DMS53 treated with DMSO at 0.1 percent for 48 hours (cell line): ENCODE data around the gene AGPAT3.

Source experiments
- DNase-seq: peaks from one replicate; lab custom pipeline; 2025; ENCODE audit not compliant: unreplicated experiment; lab: John Stamatoyannopoulos, UW

AGPAT3 gene

DNA sequence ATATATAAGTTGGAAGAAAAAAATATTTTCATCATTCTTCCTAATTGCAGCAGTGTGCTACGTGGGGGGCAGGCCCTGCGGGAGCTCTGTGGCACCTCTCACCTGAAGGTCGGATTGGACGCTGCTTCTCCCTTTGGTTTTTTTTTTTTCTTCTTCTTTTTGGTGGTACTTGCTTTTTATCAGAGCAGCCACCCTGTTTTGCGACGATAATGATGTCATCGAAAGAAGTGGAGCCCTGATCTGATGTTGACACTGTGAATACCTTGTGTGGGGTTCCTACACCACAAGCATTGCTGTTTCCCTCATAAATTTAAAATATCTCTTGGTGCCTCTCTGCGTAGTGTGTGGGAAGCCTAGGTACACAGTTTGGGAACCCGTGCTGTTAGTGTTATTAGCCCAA lies 152.6 kb downstream of the AGPAT3 start:
- DNase-seq: no peak

- no peak for DNase-seq
These were observed 153.1 kb downstream of the AGPAT3 start for GRCh38 chr21:44018127-44018526.

DNA sequence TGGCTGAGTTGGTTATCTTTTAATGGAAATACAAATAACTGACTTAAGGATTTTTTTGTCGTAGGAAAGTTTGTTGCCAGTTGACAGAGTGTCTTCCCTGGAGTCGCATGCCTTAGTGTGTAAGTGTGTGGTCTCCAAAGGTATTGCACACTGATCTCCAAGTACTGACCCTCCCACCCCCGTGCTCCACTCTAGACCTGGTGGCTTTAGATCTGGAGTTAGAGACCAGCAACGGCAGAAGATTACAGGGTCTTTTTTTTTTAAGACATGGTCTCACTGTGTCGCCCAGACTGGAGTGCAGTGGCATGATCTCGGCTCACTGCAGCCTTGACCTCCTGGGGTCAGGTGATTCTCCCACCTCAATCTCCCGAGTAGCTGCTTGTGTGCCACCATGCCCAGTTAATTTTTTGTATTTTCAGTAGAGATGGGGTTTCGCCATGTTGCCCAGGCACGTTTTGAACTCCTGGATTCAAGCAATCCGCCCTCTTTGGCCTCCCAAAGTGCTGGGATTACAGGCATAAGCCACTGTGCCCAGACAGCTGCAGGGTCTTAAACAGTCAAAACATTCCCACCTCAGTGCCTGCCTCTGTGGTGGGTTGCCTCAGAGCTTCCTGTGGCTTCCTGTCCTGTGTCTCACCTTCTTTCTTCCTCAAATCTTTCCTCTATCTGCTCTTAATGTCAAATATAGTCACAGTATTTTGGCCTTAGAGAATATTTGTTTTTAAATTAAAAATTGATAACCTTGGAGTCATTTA lies 154.0 kb downstream of the AGPAT3 start:
- DNase-seq: no peak

GRCh38 chr21:44019568-44019958 lies 154.5 kb downstream of the AGPAT3 start:
- no peak for DNase-seq

DNA sequence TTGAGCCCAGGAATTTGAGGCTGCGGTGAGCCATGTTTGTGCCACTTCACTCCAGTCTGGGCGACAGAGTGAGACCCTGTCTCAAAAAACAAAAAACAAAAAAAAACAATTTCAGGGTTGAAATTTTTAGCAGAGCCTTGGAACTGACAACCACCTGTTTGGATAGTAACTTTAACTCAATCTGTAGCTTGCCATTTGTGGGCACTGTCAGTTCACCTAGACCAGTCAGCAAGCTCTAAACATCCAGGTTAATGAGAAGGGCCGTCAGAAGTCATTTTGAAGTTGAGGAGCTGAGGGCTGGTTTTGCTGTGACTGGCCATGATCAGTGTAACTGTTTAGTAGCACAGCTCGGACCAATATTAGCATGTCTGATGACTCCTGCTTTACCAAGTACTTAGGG lies 155.5 kb downstream of the AGPAT3 start:
- no peak for DNase-seq

DNA sequence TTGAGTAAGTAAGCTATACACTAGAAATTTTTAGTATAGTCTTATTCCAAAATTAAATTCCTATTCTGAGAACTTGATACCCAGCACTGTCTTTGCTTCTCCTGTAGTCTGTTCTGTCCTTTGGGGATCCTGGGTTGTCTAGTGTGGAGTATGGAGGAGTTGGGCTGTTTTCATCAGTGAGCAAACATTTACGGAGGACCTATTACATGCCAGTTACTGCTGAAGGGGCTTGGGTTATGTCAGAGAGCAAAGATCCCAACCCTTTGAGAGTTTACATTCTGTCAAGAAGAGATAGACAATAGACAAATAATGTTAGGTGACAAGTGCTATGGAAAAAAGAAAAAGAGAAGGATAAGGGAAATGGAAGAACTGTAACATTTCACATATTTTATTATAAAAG lies 156.0 kb downstream of the AGPAT3 start:
- peak; percentile 1 for DNase-seq

DNA sequence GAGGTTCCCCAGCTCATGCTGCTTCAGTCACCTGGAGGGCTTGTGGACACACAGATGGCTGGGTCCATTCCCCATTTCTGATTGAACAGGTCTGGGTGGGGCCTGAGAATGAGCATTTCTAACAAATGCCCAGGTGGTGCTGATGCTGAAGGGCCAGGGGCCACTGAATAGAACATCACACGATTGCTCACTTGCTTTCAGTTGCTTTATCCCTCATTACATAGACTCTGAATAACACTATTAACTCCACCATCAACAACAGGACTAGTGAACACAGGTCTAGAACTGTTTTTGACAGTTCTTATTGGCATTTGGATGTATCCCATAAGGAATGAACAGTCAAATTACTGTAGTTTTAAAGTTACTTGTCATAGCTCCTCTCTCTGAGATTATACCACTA lies 159.2 kb downstream of the AGPAT3 start:
- no peak for DNase-seq

DNA sequence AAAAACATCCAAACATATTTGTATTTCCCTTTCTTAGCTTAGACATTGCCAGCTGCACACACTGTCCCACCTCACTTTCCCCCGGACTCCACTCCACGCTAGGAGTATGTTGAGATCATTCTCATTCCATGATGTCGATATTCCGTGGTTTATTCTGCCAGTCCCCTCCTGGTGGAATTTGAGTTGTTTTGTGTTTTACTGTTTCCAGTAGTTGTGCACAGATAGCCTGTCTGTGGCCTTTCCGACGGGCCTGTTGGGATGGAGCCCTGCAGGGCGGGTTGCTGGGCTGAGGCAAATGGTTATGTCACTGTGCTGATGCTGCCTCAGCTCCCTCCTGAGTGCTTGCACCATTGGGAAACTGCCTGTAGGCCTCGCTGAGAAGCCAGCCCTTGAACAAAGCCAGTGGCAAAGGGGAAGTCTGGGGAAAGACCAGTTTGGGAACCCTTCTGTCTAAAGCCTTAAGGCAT lies 159.9 kb downstream of the AGPAT3 start:
- DNase-seq: no peak

GRCh38 chr21:44027607-44028286 lies 162.7 kb downstream of the AGPAT3 start:
- no peak for DNase-seq

- DNase-seq: no peak
These were observed 163.2 kb downstream of the AGPAT3 start for GRCh38 chr21:44028287-44028659.

- DNase-seq: no peak
These were observed 164.6 kb downstream of the AGPAT3 start for GRCh38 chr21:44029460-44030087.

GRCh38 chr21:44035244-44035643 lies 170.2 kb downstream of the AGPAT3 start:
- no peak for DNase-seq
